Liver (tissue), 9 donors: ENCODE data around the gene GNB1. TPM values are rescaled to one million over a fixed set of nuclear protein-coding genes. Genes with fewer than 3 reads are reported as not detected.

Experiments
- DNase-seq: peaks from one replicate; pipeline ENCODE4 v3.0.0-alpha.2; 2017; ENCODE audit warnings: low spot score
- H3K27ac ChIP-seq, 2 donors: one replicate each; pipeline ENCODE4 v1.7.0; 2013; ENCODE audit warnings: inconsistent platforms in 2 of 2, low read length in 2 of 2, control low read depth in 1 of 2, low read depth in 1 of 2, mild to moderate bottlenecking in 1 of 2
- H3K27me3 ChIP-seq, 4 donors: one replicate each; pipeline versions ENCODE4 v1.6.1 to v1.7.0; 2013; ENCODE audit warnings: low read length in 3 of 4, inconsistent platforms in 1 of 4, mild to moderate bottlenecking in 1 of 4, moderate library complexity in 1 of 4; ENCODE audit not compliant: control insufficient read depth in 4 of 4, insufficient read depth in 4 of 4
- H3K36me3 ChIP-seq, 4 donors: one replicate each; pipeline versions ENCODE4 v1.6.1 to v1.7.0; 2013; ENCODE audit warnings: low read length in 3 of 4, mild to moderate bottlenecking in 3 of 4, low read depth in 1 of 4, moderate library complexity in 1 of 4; ENCODE audit not compliant: control insufficient read depth in 4 of 4, insufficient read depth in 3 of 4
- H3K4me1 ChIP-seq, 4 donors: one replicate each; pipeline versions ENCODE4 v1.6.1 to v1.7.0; 2013; ENCODE audit warnings: low read length in 3 of 4, mild to moderate bottlenecking in 3 of 4, moderate library complexity in 1 of 4; ENCODE audit not compliant: control insufficient read depth in 4 of 4, insufficient read depth in 4 of 4
- H3K4me3 ChIP-seq, 3 donors: one replicate each; pipeline versions ENCODE4 v1.6.1 to v1.7.0; 2013; ENCODE audit warnings: low read length in 3 of 3, control low read depth in 1 of 3, low read depth in 1 of 3, mild to moderate bottlenecking in 1 of 3
- H3K9ac ChIP-seq, 2 donors: one replicate each; pipeline ENCODE4 v1.7.0; 2013; ENCODE audit warnings: low read length in 2 of 2, mild to moderate bottlenecking in 2 of 2, moderate library complexity in 2 of 2, control low read depth in 1 of 2, low read depth in 1 of 2
- H3K9me3 ChIP-seq, 4 donors: one replicate each; pipeline versions ENCODE4 v1.6.1 to v1.7.0; 2013; ENCODE audit warnings: low read length in 3 of 4; ENCODE audit not compliant: control insufficient read depth in 4 of 4
- EGR1 ChIP-seq, 2 donors: IDR thresholded peaks; 2 replicates each; pipeline ENCODE4 v1.6.1; 2016 to 2018; ENCODE audit warnings: antibody characterized with exemption in 2 of 2, low read depth in 2 of 2
- FOXA1 ChIP-seq: IDR thresholded peaks from 2 replicates; pipeline ENCODE4 v1.6.1; 2016; ENCODE audit warnings: antibody characterized with exemption
- GABPA ChIP-seq, 2 donors: IDR thresholded peaks in 1 of 2; conservative IDR thresholded peaks in 1 of 2; 2 replicates each; pipeline ENCODE4 v1.6.1; 2016; ENCODE audit warnings: antibody characterized with exemption in 2 of 2, mild to moderate bottlenecking in 1 of 2, moderate library complexity in 1 of 2
- HNF4A ChIP-seq, 2 donors: conservative IDR thresholded peaks; 2 replicates each; pipeline ENCODE4 v1.6.1; 2016; ENCODE audit warnings: antibody characterized with exemption in 2 of 2, mild to moderate bottlenecking in 2 of 2
- NR2F2 ChIP-seq: IDR thresholded peaks from 2 replicates; pipeline ENCODE4 v1.6.1; 2016; ENCODE audit warnings: antibody characterized with exemption
- RAD21 ChIP-seq, 2 donors: IDR thresholded peaks; 2 replicates each; pipeline ENCODE4 v1.6.1; 2016; ENCODE audit warnings: antibody characterized with exemption in 2 of 2, mild to moderate bottlenecking in 2 of 2
- TAF1 ChIP-seq: conservative IDR thresholded peaks from 2 replicates; pipeline ENCODE4 v1.6.1; 2016; ENCODE audit warnings: antibody characterized with exemption, mild to moderate bottlenecking
- YY1 ChIP-seq: IDR thresholded peaks from 2 replicates; pipeline ENCODE4 v1.6.1; 2016; ENCODE audit warnings: antibody characterized with exemption, mild to moderate bottlenecking
- WGBS: extraction: QIAGEN DNeasy Blood & Tissue Kit; methylation state at CpG from one replicate; pipeline ENCODE4 v1.1.7; 2013; 5-methylcytosine and 5-hydroxymethylcytosine counted together
- polyA plus RNA-seq, 2 donors: library from polyadenylated mRNA; stranded (reverse) in 1 of 2; unstranded in 1 of 2; fragments of 200-250 nt in 1 of 2; fragments of >200 nt in 1 of 2; fragmentation: Nextera tagmentation in 1 of 2; extraction: Ambion mirVana in 1 of 2; gene quantifications; one replicate each; pipeline versions ENCODE4 v1.2.1 to v1.2.3, GENCODE V29; 2013 to 2015
- total RNA-seq, 2 donors: library from RNA; depleted of rRNA; stranded (reverse); fragments of >200 nt; gene quantifications; one replicate each; pipeline ENCODE4 v1.2.3, GENCODE V29; 2014
- TF ChIP-seq, protein P1 (sequence below): IDR thresholded peaks from 2 replicates; pipeline ENCODE4 v1.6.1; 2016; ENCODE audit warnings: antibody characterized with exemption, mild to moderate bottlenecking
- TF ChIP-seq, protein P2 (sequence below): IDR thresholded peaks from 2 replicates; pipeline ENCODE4 v1.6.1; 2016; ENCODE audit warnings: antibody characterized with exemption
- TF ChIP-seq, protein P3 (sequence below): IDR thresholded peaks from 2 replicates; pipeline ENCODE4 v1.6.1; 2016; ENCODE audit warnings: antibody characterized with exemption
- TF ChIP-seq, protein P4 (sequence below): IDR thresholded peaks from 2 replicates; pipeline ENCODE4 v1.6.1; 2016; ENCODE audit warnings: antibody characterized with exemption
- donor health status: healthy.
- donor health status: healthy.
- donor health status: healthy.
- donor health status: healthy.
- donor health status: healthy.

Gene GNB1
- total and polyA plus RNA-seq, 4 donors = 22.3 to 68.5 (median 52.7) TPM

DNA sequence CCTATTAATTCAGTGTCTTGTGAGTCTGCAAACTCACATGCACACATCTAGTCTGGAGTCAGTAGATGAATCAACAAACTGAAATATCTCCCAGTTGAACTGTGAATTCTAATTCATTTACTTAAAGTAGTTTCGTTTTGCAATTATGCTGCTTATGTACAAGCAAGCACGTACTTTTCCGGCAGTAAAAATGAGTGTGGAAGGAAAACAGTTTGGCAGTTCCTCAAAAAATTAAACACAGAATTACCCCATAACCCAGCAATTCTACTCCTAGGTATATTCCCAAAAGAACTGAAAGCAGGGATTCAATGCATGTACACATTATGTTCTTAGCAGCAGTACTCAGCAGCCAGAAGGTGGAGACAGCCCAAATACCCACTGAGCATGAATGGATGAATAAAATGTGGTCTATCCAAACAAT is 49.3 kb downstream of the GNB1 start (continued):
- TF ChIP-seq, protein P1, sequence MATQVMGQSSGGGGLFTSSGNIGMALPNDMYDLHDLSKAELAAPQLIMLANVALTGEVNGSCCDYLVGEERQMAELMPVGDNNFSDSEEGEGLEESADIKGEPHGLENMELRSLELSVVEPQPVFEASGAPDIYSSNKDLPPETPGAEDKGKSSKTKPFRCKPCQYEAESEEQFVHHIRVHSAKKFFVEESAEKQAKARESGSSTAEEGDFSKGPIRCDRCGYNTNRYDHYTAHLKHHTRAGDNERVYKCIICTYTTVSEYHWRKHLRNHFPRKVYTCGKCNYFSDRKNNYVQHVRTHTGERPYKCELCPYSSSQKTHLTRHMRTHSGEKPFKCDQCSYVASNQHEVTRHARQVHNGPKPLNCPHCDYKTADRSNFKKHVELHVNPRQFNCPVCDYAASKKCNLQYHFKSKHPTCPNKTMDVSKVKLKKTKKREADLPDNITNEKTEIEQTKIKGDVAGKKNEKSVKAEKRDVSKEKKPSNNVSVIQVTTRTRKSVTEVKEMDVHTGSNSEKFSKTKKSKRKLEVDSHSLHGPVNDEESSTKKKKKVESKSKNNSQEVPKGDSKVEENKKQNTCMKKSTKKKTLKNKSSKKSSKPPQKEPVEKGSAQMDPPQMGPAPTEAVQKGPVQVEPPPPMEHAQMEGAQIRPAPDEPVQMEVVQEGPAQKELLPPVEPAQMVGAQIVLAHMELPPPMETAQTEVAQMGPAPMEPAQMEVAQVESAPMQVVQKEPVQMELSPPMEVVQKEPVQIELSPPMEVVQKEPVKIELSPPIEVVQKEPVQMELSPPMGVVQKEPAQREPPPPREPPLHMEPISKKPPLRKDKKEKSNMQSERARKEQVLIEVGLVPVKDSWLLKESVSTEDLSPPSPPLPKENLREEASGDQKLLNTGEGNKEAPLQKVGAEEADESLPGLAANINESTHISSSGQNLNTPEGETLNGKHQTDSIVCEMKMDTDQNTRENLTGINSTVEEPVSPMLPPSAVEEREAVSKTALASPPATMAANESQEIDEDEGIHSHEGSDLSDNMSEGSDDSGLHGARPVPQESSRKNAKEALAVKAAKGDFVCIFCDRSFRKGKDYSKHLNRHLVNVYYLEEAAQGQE = no peak
- no peak for TF ChIP-seq RAD21 (IDR thresholded peaks at IDR 0.05)
- TF ChIP-seq FOXA1 = no peak
- no peak for TF ChIP-seq EGR1 (IDR thresholded peaks at IDR 0.05; ENCODE audit: low read depth in 2 of 2)
- TF ChIP-seq, protein P2, sequence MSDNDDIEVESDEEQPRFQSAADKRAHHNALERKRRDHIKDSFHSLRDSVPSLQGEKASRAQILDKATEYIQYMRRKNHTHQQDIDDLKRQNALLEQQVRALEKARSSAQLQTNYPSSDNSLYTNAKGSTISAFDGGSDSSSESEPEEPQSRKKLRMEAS = no peak

DNA sequence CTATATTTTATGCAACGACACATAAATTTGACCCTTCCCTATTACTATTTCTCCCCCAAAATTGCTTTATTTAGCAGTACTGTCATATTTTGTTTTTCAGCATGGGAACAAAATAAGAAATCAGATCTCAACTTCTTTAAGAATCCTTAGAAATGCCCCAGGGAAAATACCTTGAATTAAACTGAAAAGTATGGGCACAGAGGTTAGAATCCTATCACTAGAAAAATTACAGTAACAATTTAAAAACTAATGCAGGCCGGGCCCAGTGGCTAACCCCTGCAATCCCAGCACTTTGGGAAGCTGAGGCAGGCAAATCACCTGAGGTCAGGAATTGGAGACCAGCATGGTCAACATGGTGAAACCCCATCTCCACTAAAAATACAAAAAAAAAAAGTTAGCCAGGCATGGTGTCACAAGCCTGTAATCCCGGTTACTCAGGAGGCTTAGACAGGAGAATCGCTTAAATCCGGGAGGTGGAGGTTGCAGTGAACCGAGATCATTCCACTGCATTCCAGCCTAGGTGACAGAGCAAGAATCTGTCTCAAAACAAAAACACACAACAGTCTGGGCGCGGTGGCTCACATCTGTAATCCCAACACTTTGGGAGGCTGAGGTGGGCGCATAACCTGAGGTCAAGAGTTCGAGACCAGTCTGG is 51.4 kb downstream of the GNB1 start:
- Histone ChIP-seq H3K27me3 (no peaks in the 10 kb centered on the region), H3K36me3 (peaks cover 0 to 8% (median 3%) of the 10 kb centered on the region in 4 donors), H3K9me3 (no peaks in the 10 kb centered on the region), H3K4me3 (no peak overlapping the region), H3K9ac (no peak overlapping the region), H3K27ac (no peak overlapping the region), H3K4me1 (peaks cover 2 to 15% (median 4%) of the 10 kb centered on the region in 4 donors)
- TF ChIP-seq, protein P3, sequence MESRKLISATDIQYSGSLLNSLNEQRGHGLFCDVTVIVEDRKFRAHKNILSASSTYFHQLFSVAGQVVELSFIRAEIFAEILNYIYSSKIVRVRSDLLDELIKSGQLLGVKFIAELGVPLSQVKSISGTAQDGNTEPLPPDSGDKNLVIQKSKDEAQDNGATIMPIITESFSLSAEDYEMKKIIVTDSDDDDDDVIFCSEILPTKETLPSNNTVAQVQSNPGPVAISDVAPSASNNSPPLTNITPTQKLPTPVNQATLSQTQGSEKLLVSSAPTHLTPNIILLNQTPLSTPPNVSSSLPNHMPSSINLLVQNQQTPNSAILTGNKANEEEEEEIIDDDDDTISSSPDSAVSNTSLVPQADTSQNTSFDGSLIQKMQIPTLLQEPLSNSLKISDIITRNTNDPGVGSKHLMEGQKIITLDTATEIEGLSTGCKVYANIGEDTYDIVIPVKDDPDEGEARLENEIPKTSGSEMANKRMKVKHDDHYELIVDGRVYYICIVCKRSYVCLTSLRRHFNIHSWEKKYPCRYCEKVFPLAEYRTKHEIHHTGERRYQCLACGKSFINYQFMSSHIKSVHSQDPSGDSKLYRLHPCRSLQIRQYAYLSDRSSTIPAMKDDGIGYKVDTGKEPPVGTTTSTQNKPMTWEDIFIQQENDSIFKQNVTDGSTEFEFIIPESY = no peak
- TF ChIP-seq, protein P4, sequence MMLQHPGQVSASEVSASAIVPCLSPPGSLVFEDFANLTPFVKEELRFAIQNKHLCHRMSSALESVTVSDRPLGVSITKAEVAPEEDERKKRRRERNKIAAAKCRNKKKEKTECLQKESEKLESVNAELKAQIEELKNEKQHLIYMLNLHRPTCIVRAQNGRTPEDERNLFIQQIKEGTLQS = no peak
- TF ChIP-seq GABPA (IDR thresholded peaks at IDR 0.05 in 1 of 2, conservative IDR thresholded peaks at IDR 0.05 in 1 of 2) (no peak), TAF1 (no peak), EGR1 (IDR thresholded peaks at IDR 0.05; ENCODE audit: low read depth in 2 of 2) (no peak), HNF4A (conservative IDR thresholded peaks at IDR 0.05) (no peak)
- no peak for DNase-seq
- 97% methylated on average over 10 of the region's 10 CpGs for WGBS

DNA sequence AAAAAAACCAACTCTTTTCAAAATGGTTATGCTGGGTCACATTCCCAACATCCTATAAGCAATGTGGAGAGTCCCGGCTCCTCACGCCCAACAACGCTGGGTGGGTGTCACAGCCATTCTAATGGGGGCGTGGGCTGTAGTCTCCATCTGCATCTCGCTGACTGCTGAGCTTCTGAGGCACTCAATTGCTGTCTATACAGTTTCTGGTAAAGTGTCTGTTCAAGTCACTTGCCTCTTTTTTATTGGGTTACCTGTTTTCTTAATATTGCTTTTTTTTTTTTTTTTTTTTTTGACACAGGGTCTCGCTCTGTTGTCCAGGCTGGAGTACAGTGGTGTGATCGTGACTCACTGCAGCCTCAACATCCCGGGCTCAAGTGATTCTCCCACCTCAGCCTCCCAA is 54.8 kb downstream of the GNB1 start:
- no peak overlapping the region for H3K9ac ChIP-seq
- no peak overlapping the region for H3K27ac ChIP-seq
- 96% methylated on average over 8 of the region's 8 CpGs for WGBS
- no peak overlapping the region for H3K4me3 ChIP-seq
- no peaks in the 10 kb centered on the region for H3K27me3 ChIP-seq
- H3K4me1 ChIP-seq = peaks cover 0 to 11% (median 4%) of the 10 kb centered on the region in 4 donors
- no peak for DNase-seq
- no peaks in the 10 kb centered on the region for H3K9me3 ChIP-seq
- H3K36me3 ChIP-seq = peaks cover 0 to 11% (median 3%) of the 10 kb centered on the region in 4 donors
- TF ChIP-seq YY1 (no peak), FOXA1 (no peak), NR2F2 (no peak)
- TF ChIP-seq, protein P1 = no peak
